ENCODE data around the gene KLHL11.

The KLHL11 gene

DNA sequence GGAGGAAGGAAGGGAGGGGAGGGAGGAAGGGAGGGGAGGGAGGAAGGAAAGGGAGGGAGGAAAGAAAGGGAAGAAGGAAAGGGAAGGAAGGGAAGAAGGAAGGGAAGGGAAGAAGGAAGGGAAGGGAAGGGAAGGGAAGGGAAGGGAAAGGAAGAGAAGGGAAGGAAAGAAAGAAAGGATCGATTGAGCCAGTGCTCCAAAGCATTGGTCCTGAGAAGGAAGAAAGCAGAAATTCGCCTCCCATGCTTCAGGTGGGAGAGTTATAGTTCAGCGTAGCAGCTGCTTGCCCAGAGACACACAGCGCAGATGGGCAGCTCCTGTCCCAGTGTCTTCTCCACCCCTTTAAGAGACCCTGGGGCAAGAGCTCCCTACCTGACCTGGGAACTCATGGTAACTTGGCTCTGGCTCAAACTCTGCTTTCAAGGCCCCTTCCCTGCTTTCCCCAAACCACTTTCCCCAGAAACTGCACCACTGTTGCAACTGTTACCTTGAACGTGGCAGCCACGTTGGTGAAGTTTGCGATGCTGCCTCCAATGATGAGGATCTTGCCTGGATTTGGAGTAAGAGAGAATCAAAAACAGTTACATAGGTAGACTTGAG lies 39.1 kb upstream of the KLHL11 start:
- ATAC-seq, result no peak
- TF ChIP-seq ZFP30 (CRISPR knock-in tag; IDR thresholded peaks at IDR 0.05) (no peak), ZNF70 (CRISPR knock-in tag; IDR thresholded peaks at IDR 0.05) (no peak), ZFP3 (CRISPR knock-in tag; IDR thresholded peaks at IDR 0.05) (no peak)

- TF ChIP-seq TCF4 (CRISPR knock-in tag; IDR thresholded peaks at IDR 0.05; ENCODE audit: borderline replicate concordance) (no peak), TOX (CRISPR knock-in tag; IDR thresholded peaks at IDR 0.05; ENCODE audit: borderline replicate concordance) (no peak), ESRRG (CRISPR knock-in tag; IDR thresholded peaks at IDR 0.05) (no peak), PATZ1 (CRISPR knock-in tag; IDR thresholded peaks at IDR 0.05; ENCODE audit: borderline replicate concordance) (no peak), POU6F1 (CRISPR knock-in tag; IDR thresholded peaks at IDR 0.05; ENCODE audit: borderline replicate concordance, low read depth) (no peak), ARNTL (CRISPR knock-in tag; IDR thresholded peaks at IDR 0.05; ENCODE audit: borderline replicate concordance, low read depth) (no peak), ZFP3 (CRISPR knock-in tag; IDR thresholded peaks at IDR 0.05) (no peak), ZNF8 (CRISPR knock-in tag; IDR thresholded peaks at IDR 0.05) (no peak), BACH2 (CRISPR knock-in tag; IDR thresholded peaks at IDR 0.05; ENCODE audit: borderline replicate concordance) (no peak), SNAI2 (CRISPR knock-in tag; IDR thresholded peaks at IDR 0.05) (no peak), CSDC2 (CRISPR knock-in tag; IDR thresholded peaks at IDR 0.05) (no peak), ZC3H10 (CRISPR knock-in tag; IDR thresholded peaks at IDR 0.05) (no peak), PPARA (CRISPR knock-in tag; IDR thresholded peaks at IDR 0.05; ENCODE audit: borderline replicate concordance) (no peak), ZNF565 (CRISPR knock-in tag; conservative IDR thresholded peaks at IDR 0.05; ENCODE audit: low read depth) (no peak), CREB5 (CRISPR knock-in tag; IDR thresholded peaks at IDR 0.05; ENCODE audit: low read depth) (no peak), ZFP30 (CRISPR knock-in tag; IDR thresholded peaks at IDR 0.05) (no peak), OSR1 (CRISPR knock-in tag; IDR thresholded peaks at IDR 0.05) (no peak), ISL1 (CRISPR knock-in tag; IDR thresholded peaks at IDR 0.05) (no peak)
- no peak for ATAC-seq
These were observed 36.4 kb upstream of the KLHL11 start for GRCh38 chr17:41901646-41902045.

- ATAC-seq, result no peak
- TF ChIP-seq OSR1 (CRISPR knock-in tag; IDR thresholded peaks at IDR 0.05) (no peak), CREB5 (CRISPR knock-in tag; IDR thresholded peaks at IDR 0.05; ENCODE audit: low read depth) (no peak), ZNF565 (CRISPR knock-in tag; conservative IDR thresholded peaks at IDR 0.05; ENCODE audit: low read depth) (no peak), TCF4 (CRISPR knock-in tag; IDR thresholded peaks at IDR 0.05; ENCODE audit: borderline replicate concordance) (no peak), ESRRG (CRISPR knock-in tag; IDR thresholded peaks at IDR 0.05) (no peak), ARNTL (CRISPR knock-in tag; IDR thresholded peaks at IDR 0.05; ENCODE audit: borderline replicate concordance, low read depth) (no peak), PPARA (CRISPR knock-in tag; IDR thresholded peaks at IDR 0.05; ENCODE audit: borderline replicate concordance) (no peak), BACH2 (CRISPR knock-in tag; IDR thresholded peaks at IDR 0.05; ENCODE audit: borderline replicate concordance) (no peak), RARB (CRISPR knock-in tag; IDR thresholded peaks at IDR 0.05) (no peak)
These were observed 31.5 kb upstream of the KLHL11 start for GRCh38 chr17:41896726-41897125.

GRCh38 chr17:41895617-41896016 lies 30.4 kb upstream of the KLHL11 start:
- peak; percentile 34 for ATAC-seq
- TF ChIP-seq ZC3H10 (CRISPR knock-in tag; IDR thresholded peaks at IDR 0.05) (no peak), OSR1 (CRISPR knock-in tag; IDR thresholded peaks at IDR 0.05) (no peak), CSRNP3 (CRISPR knock-in tag; IDR thresholded peaks at IDR 0.05) (no peak), POU6F1 (CRISPR knock-in tag; IDR thresholded peaks at IDR 0.05; ENCODE audit: borderline replicate concordance, low read depth) (no peak), ZFP30 (CRISPR knock-in tag; IDR thresholded peaks at IDR 0.05) (no peak), TSHZ2 (CRISPR knock-in tag; IDR thresholded peaks at IDR 0.05) (peak; percentile 64; the same call in 1 of the 2 replicates), GLIS3 (CRISPR knock-in tag; IDR thresholded peaks at IDR 0.05) (no peak), ISL1 (CRISPR knock-in tag; IDR thresholded peaks at IDR 0.05) (no peak), ZFP3 (CRISPR knock-in tag; IDR thresholded peaks at IDR 0.05) (no peak), TCF4 (CRISPR knock-in tag; IDR thresholded peaks at IDR 0.05; ENCODE audit: borderline replicate concordance) (0 out of 2 replicates have a peak, but pooled peaks have one; percentile 13)
